GM19238 (cell line): ENCODE data around the gene ODAPH.
"Not testable (repeated sequence)": the region's sequence is repeated elsewhere in the genome, so short reads cannot be mapped to it uniquely, and the experiment has no call there.

Experiments used
- DNase-seq: peaks from one replicate; pipeline ENCODE4 v3.0.0; 2011; ENCODE audit warnings: low spot score; ENCODE audit not compliant: insufficient read length

ODAPH gene

GRCh38 chr4:75555294-75556164 lies at the start of gene ODAPH:
Gene ODAPH, plus strand, starts transcription at chr4:75556066. Its CDS starts 17 bp downstream, at chr4:75556083.
- no peak for DNase-seq

- DNase-seq = not testable (repeated sequence)
Observed at GRCh38 chr4:75509592-75509991, 46.3 kb upstream of the ODAPH start.

- DNase-seq = no peak
Observed at GRCh38 chr4:75511841-75512240, 44.0 kb upstream of the ODAPH start.

DNA sequence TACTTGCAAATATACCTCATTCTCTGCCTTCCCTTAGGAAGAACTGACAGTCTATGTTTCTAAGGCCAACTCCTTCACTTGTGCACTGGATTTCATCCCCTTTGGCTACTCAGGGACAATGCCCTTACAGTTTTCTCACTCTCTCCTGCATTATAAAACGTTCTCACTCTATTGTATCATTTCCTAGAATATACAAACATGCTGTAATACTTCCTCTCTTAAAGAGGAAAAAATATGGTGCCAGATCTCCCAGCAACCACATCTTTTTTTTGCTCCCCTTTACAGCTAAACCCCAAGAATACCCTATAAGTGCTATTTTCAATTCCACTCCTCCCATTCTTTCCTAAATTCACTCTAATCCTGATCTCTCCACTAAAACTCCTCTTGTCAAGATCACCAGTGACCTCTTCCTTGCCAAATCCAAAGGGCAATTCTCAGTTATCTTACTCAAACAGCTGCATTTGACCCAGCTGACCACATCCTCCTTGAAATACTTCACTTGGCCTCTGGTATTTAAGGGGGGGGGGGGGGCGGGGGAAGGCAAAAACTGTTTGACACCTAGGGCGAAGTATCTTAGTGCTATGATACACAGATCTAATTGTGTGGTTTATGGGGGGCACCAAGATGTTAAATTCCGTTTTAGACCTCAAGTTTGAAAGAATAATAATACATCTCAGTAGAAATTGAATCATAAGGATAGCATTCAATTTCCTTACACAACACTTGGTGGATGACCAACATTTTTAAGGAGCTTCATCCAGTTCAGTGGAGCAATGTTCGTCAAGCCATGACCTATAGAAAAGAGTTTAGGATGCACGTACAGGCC lies 43.3 kb upstream of the ODAPH start:
- DNase-seq = no peak

- DNase-seq = no peak
Observed at GRCh38 chr4:75513526-75514130, 42.2 kb upstream of the ODAPH start.

DNA sequence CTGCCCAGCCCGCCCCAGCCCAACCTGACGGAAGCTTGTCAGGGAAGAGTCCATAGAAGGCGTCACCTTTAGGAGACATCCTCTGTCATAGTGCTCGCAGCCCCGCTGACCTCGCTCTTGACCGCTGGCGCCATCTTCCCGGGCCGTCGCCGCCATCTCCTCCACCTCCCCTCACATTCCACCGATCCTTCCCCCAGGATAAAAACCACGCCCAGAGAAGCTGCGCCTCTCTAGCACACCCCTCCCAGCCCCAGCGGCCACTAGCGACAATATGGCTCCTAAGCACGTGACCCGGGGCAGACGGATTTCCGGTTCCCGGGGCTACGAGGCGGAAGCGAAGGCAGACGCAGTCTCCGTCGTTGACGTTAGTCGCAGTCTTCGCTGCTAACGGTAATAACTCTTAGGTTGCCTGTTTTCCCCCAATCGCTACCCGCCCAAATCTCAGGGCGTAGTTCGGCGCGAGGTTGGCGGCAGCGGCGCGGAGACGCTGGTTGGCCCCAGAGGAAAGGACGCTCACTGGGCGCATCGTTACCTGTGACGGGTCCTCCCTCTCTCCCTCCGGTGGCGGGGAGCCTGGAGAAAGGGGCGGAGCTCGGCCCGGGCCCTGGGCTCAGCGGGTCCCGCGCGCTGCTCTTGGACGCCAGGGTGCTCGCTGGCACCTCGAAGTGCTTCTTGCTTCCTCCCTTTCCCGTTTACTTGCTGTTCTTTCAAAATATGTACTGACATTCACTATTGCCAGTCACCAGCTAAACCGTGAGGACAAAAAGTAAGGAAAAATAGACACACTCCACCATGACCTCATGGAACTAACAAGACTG lies 41.5 kb upstream of the ODAPH start, which contains the start of the genes RCHY1 and THAP6:
Gene RCHY1, minus strand, starts transcription at position 273 of the 818 bp plus-strand sequence. Its CDS starts 117 bp downstream, at position 156.
Gene THAP6, plus strand, starts transcription at position 343 of the 818 bp plus-strand sequence. CDS start 980 bp downstream, outside the sequence.
- DNase-seq = peak; percentile 42

GRCh38 chr4:75514949-75515612 lies 40.8 kb upstream of the ODAPH start:
- no peak for DNase-seq

GRCh38 chr4:75516144-75516543 lies 39.7 kb upstream of the ODAPH start:
- DNase-seq = no peak

DNA sequence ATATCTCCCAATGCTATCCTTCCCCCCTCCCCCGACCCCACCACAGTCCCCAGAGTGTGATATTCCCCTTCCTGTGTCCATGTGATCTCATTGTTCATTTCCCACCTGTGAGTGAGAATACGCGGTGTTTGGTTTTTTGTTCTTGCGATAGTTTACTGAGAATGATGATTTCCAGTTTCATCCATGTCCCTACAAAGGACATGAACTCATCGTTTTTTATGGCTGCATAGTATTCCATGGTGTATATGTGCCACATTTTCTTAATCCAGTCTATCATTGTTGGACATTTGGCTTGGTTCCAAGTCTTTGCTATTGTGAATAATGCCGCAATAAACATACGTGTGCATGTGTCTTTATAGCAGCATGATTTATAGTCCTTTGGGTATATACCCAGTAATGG lies 36.4 kb upstream of the ODAPH start:
- not testable (repeated sequence) for DNase-seq

GRCh38 chr4:75525086-75525485 lies 30.8 kb upstream of the ODAPH start:
- DNase-seq = no peak

DNA sequence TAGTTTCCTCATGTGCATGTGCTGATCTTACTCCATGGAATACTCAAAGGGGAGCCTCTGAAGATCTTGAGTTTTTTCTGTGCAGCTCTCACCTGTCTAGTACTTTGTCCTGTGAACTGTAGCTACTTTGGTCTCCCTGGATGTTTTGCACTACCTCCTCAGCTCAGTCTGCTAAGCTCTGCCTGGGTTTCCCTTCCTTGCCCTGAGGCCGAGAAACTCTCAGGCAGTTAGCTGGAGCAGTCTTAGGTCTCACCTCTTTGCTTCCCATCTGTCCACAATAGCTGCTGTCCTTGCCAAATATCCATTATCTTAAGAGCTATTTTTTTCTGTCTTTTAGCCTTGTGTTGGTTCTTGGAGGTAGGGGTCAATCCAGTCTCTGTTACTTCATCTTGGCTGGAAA lies 30.0 kb upstream of the ODAPH start:
- no peak for DNase-seq

DNA sequence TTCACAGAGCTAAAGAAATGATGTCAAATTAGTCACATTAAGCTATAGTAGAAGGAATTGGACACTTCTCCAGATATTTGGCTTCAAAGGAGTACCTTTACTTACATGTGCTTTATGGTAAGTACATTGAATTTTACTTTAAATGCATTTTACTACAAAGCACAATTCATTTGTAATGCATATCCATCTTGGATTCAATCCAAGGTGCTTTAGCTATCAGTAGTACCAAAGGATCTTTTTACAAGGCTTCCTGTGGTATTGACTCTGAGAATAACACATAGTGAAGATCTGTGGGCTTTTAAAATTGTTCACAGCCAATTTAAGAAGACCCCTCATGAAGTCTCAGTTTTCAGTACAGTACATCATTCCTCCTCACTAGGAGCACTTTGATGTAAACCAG lies 28.4 kb upstream of the ODAPH start:
- no peak for DNase-seq

DNA sequence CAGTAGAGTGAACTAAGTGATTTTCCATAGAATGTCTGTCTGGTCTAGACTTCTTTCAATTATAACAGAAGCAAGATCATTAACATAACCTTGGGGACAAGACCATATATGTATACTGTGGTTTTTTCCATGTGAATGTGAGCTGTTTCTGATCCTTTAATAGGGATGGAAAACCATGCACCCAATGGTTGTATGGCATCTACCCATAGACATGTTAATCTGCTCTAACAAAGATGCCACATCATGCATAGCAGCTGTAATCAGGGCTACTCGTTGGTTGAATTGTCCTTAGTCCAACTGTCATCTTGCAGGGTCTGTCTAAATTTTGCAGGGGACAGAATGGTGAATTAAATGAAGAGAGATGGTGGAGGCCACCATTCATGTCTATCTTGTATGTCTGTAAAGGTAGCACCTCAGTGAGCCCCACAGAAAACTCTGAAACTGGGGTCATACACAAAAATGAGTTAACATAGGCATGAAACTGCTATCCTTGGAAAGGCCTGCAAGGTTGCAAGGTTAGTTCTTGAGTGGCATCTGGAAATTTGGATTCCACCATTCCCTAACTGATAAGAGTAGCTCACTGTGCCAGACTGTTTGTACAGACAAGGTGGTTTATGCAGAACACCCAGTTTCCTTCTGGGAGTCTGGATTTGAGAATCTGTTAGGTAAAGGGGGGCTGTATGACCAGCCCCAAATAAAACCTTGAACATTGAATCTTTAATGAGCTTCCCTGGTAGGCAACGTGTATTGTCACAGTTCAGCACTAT lies 25.1 kb upstream of the ODAPH start:
- DNase-seq = no peak

DNA sequence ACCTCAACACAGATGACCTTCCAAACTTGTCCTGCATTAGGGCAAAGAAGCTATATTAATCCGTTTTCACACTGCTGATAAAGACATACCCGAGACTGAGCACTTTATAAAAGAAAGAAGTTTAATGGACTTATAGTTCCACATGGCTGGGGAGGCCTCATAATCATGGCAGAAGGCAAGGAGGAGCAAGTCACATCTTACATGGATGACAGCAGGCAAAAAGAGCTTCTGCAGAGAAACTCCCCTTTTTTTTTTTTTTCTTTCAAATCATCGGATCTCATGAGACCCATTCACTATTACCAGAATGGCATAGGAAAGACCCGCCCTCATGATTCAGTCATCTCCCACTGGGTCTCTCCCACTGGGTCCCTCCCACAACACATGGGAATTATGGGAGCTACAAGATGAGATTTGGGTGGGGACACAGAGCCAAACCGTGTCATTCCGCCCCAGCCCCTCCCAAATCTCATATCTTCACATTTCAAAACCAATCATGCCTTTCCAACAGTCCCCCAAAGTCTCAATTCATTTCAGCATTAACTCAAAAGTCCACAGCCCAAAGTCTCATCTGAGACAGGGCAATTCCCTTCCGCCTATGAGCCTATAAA lies 24.2 kb upstream of the ODAPH start:
- not testable (repeated sequence) for DNase-seq

GRCh38 chr4:75533339-75533887 lies 22.5 kb upstream of the ODAPH start:
- DNase-seq = not testable (repeated sequence)

GRCh38 chr4:75533926-75534325 lies 21.9 kb upstream of the ODAPH start:
- not testable (repeated sequence) for DNase-seq

DNA sequence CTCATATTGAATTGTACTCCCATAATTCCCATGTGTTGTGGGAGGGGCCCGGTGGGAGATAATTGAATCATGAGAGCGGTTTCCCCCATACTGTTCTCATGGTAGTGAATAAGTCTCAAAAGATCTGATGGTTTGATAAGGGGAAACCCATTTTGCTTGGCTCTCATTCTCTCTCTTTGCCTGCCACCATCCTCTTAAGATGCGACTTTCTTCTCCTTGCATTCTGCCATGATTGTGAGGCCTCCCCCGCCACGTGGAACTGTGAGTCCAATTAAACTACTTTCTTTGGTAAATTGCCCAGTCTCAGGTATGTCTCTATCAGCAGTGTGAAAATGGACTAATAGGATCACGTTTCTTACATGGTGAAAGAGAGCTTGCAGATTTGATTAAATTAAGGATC lies 18.6 kb upstream of the ODAPH start:
- not testable (repeated sequence) for DNase-seq

DNA sequence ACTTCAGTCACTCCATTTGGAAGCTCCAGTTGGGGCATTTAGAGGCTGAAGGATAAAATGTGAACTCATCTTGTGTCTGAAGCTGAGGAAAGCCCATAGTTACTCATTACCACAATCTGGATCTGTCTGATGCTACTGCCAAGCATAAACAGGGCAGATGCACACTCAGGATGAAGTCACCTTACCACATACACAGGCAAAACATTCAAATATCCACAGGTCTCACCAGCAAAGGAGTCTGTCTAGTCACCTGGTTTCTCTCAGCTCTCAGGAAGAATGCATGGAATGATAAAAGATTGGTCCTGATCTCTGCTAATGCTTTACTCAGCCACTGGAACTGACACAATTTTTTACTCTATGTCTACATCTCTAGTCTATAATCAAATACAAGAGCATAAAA lies 13.0 kb upstream of the ODAPH start:
- DNase-seq = no peak

DNA sequence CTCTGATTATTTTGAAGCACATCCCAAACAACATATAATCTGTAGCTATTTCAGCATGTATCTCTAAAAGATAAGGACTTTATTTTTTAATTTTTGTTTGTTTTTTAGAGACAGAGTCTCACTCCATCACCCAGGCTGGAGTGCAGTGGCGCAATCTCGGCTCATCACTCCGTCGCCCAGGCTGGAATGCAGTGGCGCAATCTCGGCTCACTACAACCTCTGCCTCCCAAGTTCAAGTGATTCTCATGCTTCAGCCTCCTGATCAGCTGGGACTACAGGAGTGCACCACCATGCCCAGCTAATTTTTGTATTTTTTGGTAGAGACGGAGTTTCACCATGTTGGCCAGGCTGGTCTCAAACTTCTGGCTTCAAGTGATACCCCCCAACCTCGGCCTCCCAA lies 11.6 kb upstream of the ODAPH start:
- DNase-seq = not testable (repeated sequence)
